ENCODE data around the gene ANTXR2. TPM values are rescaled to one million over a fixed set of nuclear protein-coding genes. Genes with fewer than 3 reads are reported as not detected.
A peak's percentile ranks its signal among the peaks of the same experiment; 100 is the strongest.

Gene ANTXR2
- total RNA-seq, 2 experiments from 2014 or later: 15.3 to 16.7 TPM

- H3K36me3 Mint-ChIP-seq (ENCODE audit: low read depth): peaks cover 3% of the 10 kb centered on the region
- H3K27me3 Mint-ChIP-seq: no peaks in the 10 kb centered on the region
- POLR2A ChIA-PET: no interaction called here
- H3K9me3 Mint-ChIP-seq: no peaks in the 10 kb centered on the region
- no peak overlapping the region for H3K4me3 ChIP-seq (ENCODE audit: low read length)
- ATAC-seq (ENCODE audit: poor library complexity): no peak
- H3K27me3 ChIP-seq (ENCODE audit: control insufficient read depth in 1 of 2, insufficient read depth in 2 of 2, low read length in 2 of 2): no peaks in the 10 kb centered on the region
- intact Hi-C loops (cut with DNase I, micrococcal nuclease): no loop called here
- peaks cover 45% of the 10 kb centered on the region for H3K4me1 Mint-ChIP-seq (ENCODE audit: low read depth)
- TF ChIP-seq CTCF (IDR thresholded peaks at IDR 0.05): no peak
- CTCF ChIA-PET: interaction anchor here (1.0 to 1.6 kb wide), 4 partner anchors 25 to 128 kb away, joined by 3 to 4 read pairs (median 3); no protein-coding TSS in a partner anchor
- no peak overlapping the region for H3K27ac Mint-ChIP-seq
- H3K4me3 Mint-ChIP-seq: no peak overlapping the region
- peaks cover 15% of the 10 kb centered on the region for H3K4me1 ChIP-seq (ENCODE audit: insufficient read depth, low read length)
- DNase-seq: no peak
- H3K9me3 ChIP-seq (ENCODE audit: control insufficient read depth in 1 of 2, insufficient read depth in 1 of 2, low read length in 2 of 2): no peaks in the 10 kb centered on the region
- no peaks in the 10 kb centered on the region for H3K36me3 ChIP-seq (ENCODE audit: insufficient read depth, low read length)
- H3K27ac ChIP-seq (ENCODE audit: low read depth in 1 of 2, low read length in 2 of 2): no peak overlapping the region
Observed at GRCh38 chr4:80078346-80079092, 5.5 kb upstream of the ANTXR2 start.

- H3K4me3 ChIP-seq (ENCODE audit: low read length): no peak overlapping the region
- ATAC-seq (ENCODE audit: poor library complexity) (peak; percentile 11), DNase-seq (peak in 4 of 14 experiments; percentile 25 to 62 (median 43))
- Mint-ChIP-seq H3K4me3 (no peak overlapping the region), H3K4me1 (ENCODE audit: low read depth) (peaks cover 51% of the 10 kb centered on the region), H3K27me3 (no peaks in the 10 kb centered on the region), H3K9me3 (no peaks in the 10 kb centered on the region), H3K36me3 (ENCODE audit: low read depth) (peaks cover 9% of the 10 kb centered on the region), H3K27ac (no peak overlapping the region)
- TF ChIP-seq CTCF (IDR thresholded peaks at IDR 0.05): no peak
- H3K27ac ChIP-seq (ENCODE audit: low read depth in 1 of 2, low read length in 2 of 2): no peak overlapping the region
- intact Hi-C loops (cut with DNase I, micrococcal nuclease): no loop called here
- no peaks in the 10 kb centered on the region for H3K9me3 ChIP-seq (ENCODE audit: control insufficient read depth in 1 of 2, insufficient read depth in 1 of 2, low read length in 2 of 2)
- H3K27me3 ChIP-seq (ENCODE audit: control insufficient read depth in 1 of 2, insufficient read depth in 2 of 2, low read length in 2 of 2): no peaks in the 10 kb centered on the region
- H3K36me3 ChIP-seq (ENCODE audit: insufficient read depth, low read length): no peaks in the 10 kb centered on the region
- ChIA-PET POLR2A (no interaction called here), CTCF (interaction anchor here (1.0 to 1.6 kb wide), 5 partner anchors 17 to 128 kb away, joined by 3 to 4 read pairs (median 3); no protein-coding TSS in a partner anchor)
- peaks cover 20% of the 10 kb centered on the region for H3K4me1 ChIP-seq (ENCODE audit: insufficient read depth, low read length)
Observed at GRCh38 chr4:80077639-80078038, 4.6 kb upstream of the ANTXR2 start.

GRCh38 chr4:80076681-80077080, 3.7 kb upstream of the ANTXR2 start:
- Histone ChIP-seq H3K4me3 (ENCODE audit: low read length) (no peak overlapping the region), H3K36me3 (ENCODE audit: insufficient read depth, low read length) (no peaks in the 10 kb centered on the region), H3K9me3 (ENCODE audit: control insufficient read depth in 1 of 2, insufficient read depth in 1 of 2, low read length in 2 of 2) (no peaks in the 10 kb centered on the region), H3K27me3 (ENCODE audit: control insufficient read depth in 1 of 2, insufficient read depth in 2 of 2, low read length in 2 of 2) (no peaks in the 10 kb centered on the region), H3K4me1 (ENCODE audit: insufficient read depth, low read length) (peaks cover 23% of the 10 kb centered on the region), H3K27ac (ENCODE audit: low read depth in 1 of 2, low read length in 2 of 2) (no peak overlapping the region)
- no peaks in the 10 kb centered on the region for H3K27me3 Mint-ChIP-seq
- H3K4me3 Mint-ChIP-seq: no peak overlapping the region
- ChIA-PET CTCF (interaction anchor here (1.1 kb wide), 2 partner anchors 18 to 47 kb away, joined by 3 read pairs; no protein-coding TSS in a partner anchor), POLR2A (no interaction called here)
- H3K27ac Mint-ChIP-seq: no peak overlapping the region
- no peaks in the 10 kb centered on the region for H3K9me3 Mint-ChIP-seq
- TF ChIP-seq CTCF (IDR thresholded peaks at IDR 0.05): no peak
- peaks cover 15% of the 10 kb centered on the region for H3K36me3 Mint-ChIP-seq (ENCODE audit: low read depth)
- DNase-seq (peak in 1 of 14 experiments; percentile 28), ATAC-seq (ENCODE audit: poor library complexity) (no peak)
- H3K4me1 Mint-ChIP-seq (ENCODE audit: low read depth): peaks cover 57% of the 10 kb centered on the region
- intact Hi-C loops (cut with DNase I, micrococcal nuclease): no loop called here

Data from CD4-positive, alpha-beta T cell (primary cell).